HL-60 (cell line): ENCODE measurements around the gene LRP1B.

Experiments
- CTCF ChIP-seq: IDR thresholded peaks from one replicate; pipeline ENCODE4 v1.5.1; 2011; ENCODE audit warnings: low read length, control low read depth, inconsistent platforms; ENCODE audit not compliant: insufficient read depth
- TF ChIP-seq, protein P1 (sequence below): IDR thresholded peaks from 2 replicates; pipeline ENCODE4 v1.6.1; 2012; ENCODE audit warnings: low read depth; ENCODE audit not compliant: insufficient replicate concordance

DNA sequence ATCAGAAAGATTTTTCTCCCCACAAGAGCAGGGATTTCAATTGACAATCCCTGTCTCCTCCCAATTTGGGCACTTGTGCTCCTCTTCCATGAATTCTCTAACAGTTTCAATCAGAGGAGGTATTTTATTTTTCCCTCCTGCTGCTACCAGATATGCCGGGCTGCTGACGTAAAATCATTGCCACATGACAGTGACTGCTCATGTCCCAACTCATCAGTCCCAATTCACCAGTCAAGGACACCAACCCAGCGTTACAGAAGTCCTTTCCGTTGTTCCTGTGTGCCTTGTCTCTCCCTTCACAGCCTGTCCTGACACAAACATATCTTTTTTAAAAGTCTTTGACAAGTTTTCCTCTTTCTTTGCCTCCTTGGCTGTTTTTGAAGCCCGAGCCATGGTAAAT lies 540.2 kb downstream of the LRP1B start:
- no peak for TF ChIP-seq CTCF
- TF ChIP-seq, protein P1, sequence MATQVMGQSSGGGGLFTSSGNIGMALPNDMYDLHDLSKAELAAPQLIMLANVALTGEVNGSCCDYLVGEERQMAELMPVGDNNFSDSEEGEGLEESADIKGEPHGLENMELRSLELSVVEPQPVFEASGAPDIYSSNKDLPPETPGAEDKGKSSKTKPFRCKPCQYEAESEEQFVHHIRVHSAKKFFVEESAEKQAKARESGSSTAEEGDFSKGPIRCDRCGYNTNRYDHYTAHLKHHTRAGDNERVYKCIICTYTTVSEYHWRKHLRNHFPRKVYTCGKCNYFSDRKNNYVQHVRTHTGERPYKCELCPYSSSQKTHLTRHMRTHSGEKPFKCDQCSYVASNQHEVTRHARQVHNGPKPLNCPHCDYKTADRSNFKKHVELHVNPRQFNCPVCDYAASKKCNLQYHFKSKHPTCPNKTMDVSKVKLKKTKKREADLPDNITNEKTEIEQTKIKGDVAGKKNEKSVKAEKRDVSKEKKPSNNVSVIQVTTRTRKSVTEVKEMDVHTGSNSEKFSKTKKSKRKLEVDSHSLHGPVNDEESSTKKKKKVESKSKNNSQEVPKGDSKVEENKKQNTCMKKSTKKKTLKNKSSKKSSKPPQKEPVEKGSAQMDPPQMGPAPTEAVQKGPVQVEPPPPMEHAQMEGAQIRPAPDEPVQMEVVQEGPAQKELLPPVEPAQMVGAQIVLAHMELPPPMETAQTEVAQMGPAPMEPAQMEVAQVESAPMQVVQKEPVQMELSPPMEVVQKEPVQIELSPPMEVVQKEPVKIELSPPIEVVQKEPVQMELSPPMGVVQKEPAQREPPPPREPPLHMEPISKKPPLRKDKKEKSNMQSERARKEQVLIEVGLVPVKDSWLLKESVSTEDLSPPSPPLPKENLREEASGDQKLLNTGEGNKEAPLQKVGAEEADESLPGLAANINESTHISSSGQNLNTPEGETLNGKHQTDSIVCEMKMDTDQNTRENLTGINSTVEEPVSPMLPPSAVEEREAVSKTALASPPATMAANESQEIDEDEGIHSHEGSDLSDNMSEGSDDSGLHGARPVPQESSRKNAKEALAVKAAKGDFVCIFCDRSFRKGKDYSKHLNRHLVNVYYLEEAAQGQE, result no peak
